Measurements from ENCODE around the gene KCNIP3.
"Not testable (repeated sequence)": the region's sequence is repeated elsewhere in the genome, so short reads cannot be mapped to it uniquely, and the experiment has no call there.

DNA sequence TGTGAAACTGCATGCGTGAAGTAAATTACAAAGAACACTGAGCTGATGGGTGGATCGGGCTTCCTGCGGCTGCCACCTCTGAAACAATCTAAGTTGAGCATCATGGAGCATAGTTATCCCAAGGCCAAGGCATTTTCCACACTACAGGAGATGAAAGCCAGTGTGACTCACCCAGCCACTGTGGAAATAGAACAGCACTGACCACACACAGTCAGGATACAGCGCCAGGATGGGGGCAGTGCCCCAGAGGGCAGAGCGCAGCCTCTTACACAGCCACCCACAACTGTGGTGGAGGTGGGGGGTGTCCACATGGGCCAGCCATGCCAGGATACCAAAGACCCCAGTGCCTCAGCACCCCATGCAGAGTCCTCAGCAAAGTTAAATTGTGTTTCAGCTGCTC lies 114.1 kb downstream of the KCNIP3 start:
- TF ChIP-seq EZH2 (IDR thresholded peaks at IDR 0.05; ENCODE audit: insufficient read depth, low read length): not testable (repeated sequence)
- TF ChIP-seq, protein P1, sequence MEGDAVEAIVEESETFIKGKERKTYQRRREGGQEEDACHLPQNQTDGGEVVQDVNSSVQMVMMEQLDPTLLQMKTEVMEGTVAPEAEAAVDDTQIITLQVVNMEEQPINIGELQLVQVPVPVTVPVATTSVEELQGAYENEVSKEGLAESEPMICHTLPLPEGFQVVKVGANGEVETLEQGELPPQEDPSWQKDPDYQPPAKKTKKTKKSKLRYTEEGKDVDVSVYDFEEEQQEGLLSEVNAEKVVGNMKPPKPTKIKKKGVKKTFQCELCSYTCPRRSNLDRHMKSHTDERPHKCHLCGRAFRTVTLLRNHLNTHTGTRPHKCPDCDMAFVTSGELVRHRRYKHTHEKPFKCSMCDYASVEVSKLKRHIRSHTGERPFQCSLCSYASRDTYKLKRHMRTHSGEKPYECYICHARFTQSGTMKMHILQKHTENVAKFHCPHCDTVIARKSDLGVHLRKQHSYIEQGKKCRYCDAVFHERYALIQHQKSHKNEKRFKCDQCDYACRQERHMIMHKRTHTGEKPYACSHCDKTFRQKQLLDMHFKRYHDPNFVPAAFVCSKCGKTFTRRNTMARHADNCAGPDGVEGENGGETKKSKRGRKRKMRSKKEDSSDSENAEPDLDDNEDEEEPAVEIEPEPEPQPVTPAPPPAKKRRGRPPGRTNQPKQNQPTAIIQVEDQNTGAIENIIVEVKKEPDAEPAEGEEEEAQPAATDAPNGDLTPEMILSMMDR (IDR thresholded peaks at IDR 0.05; ENCODE audit: insufficient read depth, low read depth, low read length): not testable (repeated sequence)

Measured in astrocyte (in vitro differentiated cells and primary cell).